Stomach (tissue), 4 donors: ENCODE data around the gene MLST8.

Source experiments
- EP300 ChIP-seq: sonication (generic); formaldehyde crosslinking; IDR thresholded peaks from one replicate; pipeline ENCODE4 v1.6.1; 2017; ENCODE audit warnings: antibody characterized with exemption
- POLR2AphosphoS5 ChIP-seq, 3 donors: sonication (generic); formaldehyde crosslinking; IDR thresholded peaks; one replicate each; pipeline ENCODE4 v1.6.1; 2016; ENCODE audit warnings: antibody characterized with exemption in 3 of 3
- TF ChIP-seq, protein P1 (sequence below), 7 experiments: fragments of 450-650 bp in 4 of 7; fragments of 200-600 bp in 3 of 7; sonication (generic) in 3 of 7; IDR thresholded peaks; one replicate each; pipeline ENCODE4 v1.5.1; 2016 to 2019; ENCODE audit warnings: antibody characterized with exemption in 7 of 7, control low read depth in 2 of 7, mild to moderate bottlenecking in 1 of 7

DNA sequence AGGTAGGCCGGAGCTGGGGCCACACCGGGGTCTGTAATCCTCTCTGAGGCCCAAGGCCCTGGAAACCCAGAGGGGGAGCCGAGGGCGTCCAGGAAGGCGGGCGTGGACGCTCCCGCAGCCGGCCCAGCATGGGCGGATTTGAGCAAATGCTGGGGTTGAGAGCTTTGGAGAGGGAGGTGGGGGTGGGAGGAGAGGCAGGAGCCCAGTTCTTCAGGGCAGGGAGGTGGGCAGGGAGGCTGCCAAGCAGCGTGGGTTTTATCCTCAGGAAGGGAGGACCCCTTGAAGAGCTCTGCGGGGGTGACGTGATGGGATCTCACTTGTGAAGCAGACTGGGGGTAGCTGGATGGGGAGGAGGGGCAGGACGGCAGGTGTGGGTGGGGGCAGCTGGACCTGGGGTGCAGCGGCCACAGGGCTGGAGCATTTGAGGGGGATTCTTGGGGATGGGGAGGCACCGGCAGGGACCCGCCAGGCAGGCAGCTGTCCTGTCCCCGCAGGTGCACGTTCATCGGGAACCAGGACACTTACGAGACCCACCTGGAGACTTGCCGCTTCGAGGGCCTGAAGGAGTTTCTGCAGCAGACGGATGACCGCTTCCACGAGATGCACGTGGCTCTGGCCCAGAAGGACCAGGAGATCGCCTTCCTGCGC, 32.4 kb upstream of the MLST8 start:
- TF ChIP-seq, protein P1, sequence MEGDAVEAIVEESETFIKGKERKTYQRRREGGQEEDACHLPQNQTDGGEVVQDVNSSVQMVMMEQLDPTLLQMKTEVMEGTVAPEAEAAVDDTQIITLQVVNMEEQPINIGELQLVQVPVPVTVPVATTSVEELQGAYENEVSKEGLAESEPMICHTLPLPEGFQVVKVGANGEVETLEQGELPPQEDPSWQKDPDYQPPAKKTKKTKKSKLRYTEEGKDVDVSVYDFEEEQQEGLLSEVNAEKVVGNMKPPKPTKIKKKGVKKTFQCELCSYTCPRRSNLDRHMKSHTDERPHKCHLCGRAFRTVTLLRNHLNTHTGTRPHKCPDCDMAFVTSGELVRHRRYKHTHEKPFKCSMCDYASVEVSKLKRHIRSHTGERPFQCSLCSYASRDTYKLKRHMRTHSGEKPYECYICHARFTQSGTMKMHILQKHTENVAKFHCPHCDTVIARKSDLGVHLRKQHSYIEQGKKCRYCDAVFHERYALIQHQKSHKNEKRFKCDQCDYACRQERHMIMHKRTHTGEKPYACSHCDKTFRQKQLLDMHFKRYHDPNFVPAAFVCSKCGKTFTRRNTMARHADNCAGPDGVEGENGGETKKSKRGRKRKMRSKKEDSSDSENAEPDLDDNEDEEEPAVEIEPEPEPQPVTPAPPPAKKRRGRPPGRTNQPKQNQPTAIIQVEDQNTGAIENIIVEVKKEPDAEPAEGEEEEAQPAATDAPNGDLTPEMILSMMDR (IDR thresholded peaks at IDR 0.05): no peak
- TF ChIP-seq EP300 (no peak), POLR2AphosphoS5 (IDR thresholded peaks at IDR 0.05) (no peak)
